Activated CD4-positive, alpha-beta memory T cell treated with anti-CD3 and anti-CD28 coated beads, Interleukin-2, amount 10 ng/mL, durations not matched to agents 7 days and 5 days (primary cell): Measurements from ENCODE around the gene PACS1. TPM values are rescaled to one million over a fixed set of nuclear protein-coding genes. Genes with fewer than 3 reads are reported as not detected.
"Not testable (repeated sequence)": the region's sequence is repeated elsewhere in the genome, so short reads cannot be mapped to it uniquely, and the experiment has no call there.

Experiments used
- CTCF ChIA-PET: fragments of 350-600 bp; sonication (Branson Sonifier 250); formaldehyde crosslinking; loops from one replicate; lab custom pipeline; 2021; ENCODE audit warnings: antibody characterized with exemption, inconsistent platforms; lab: Charles Lee
- POLR2A ChIA-PET: fragments of 350-600 bp; sonication (Branson Sonifier 250); formaldehyde crosslinking; loops from one replicate; lab custom pipeline; 2021; ENCODE audit warnings: antibody characterized with exemption; lab: Charles Lee
- DNase-seq: peaks from one replicate; pipeline ENCODE4 v3.0.0-alpha.2; 2020
- H3K27ac Mint-ChIP-seq: one replicate; pipeline ENCODE4 v1.8.0; 2021; ENCODE audit warnings: mild to moderate bottlenecking, mixed read lengths
- H3K27me3 Mint-ChIP-seq: one replicate; pipeline ENCODE4 v1.8.0; 2021; ENCODE audit warnings: mixed read lengths
- H3K36me3 Mint-ChIP-seq: one replicate; pipeline ENCODE4 v1.8.0; 2021; ENCODE audit warnings: low read depth, mixed read lengths
- H3K4me1 Mint-ChIP-seq: one replicate; pipeline ENCODE4 v1.8.0; 2021; ENCODE audit warnings: mixed read lengths
- H3K4me3 Mint-ChIP-seq: one replicate; pipeline ENCODE4 v1.8.0; 2021; ENCODE audit warnings: mild to moderate bottlenecking, mixed read lengths
- H3K9me3 Mint-ChIP-seq: one replicate; pipeline ENCODE4 v1.8.0; 2021; ENCODE audit warnings: mixed read lengths
- total RNA-seq, 2 experiments: library from RNA; stranded (reverse); gene quantifications; one replicate each; pipeline ENCODE4 v1.2.3, GENCODE V29; 2021

Gene PACS1
- total RNA-seq, 2 experiments from 2014 or later = 86.4 to 95.0 TPM

- peaks cover 21% of the 10 kb centered on the region for H3K36me3 Mint-ChIP-seq
- no peak overlapping the region for H3K4me3 Mint-ChIP-seq
- CTCF ChIA-PET = no interaction called here
- POLR2A ChIA-PET = no interaction called here
- no peaks in the 10 kb centered on the region for H3K4me1 Mint-ChIP-seq
- DNase-seq = no peak
- H3K9me3 Mint-ChIP-seq = no peaks in the 10 kb centered on the region
- H3K27me3 Mint-ChIP-seq = no peaks in the 10 kb centered on the region
- no peak overlapping the region for H3K27ac Mint-ChIP-seq
These were observed 173.9 kb downstream of the PACS1 start for GRCh38 chr11:66243782-66244535.

GRCh38 chr11:66247295-66247694, 177.2 kb downstream of the PACS1 start:
- peaks cover 5% of the 10 kb centered on the region for H3K4me1 Mint-ChIP-seq
- H3K9me3 Mint-ChIP-seq = no peaks in the 10 kb centered on the region
- no peak overlapping the region for H3K4me3 Mint-ChIP-seq
- peaks cover 16% of the 10 kb centered on the region for H3K36me3 Mint-ChIP-seq
- ChIA-PET POLR2A (interaction anchor here (1.0 kb wide), 1 partner anchor 35 kb away, joined by 3 read pairs; no protein-coding TSS in a partner anchor), CTCF (no interaction called here)
- no peak for DNase-seq
- H3K27ac Mint-ChIP-seq = no peak overlapping the region
- no peaks in the 10 kb centered on the region for H3K27me3 Mint-ChIP-seq

DNA sequence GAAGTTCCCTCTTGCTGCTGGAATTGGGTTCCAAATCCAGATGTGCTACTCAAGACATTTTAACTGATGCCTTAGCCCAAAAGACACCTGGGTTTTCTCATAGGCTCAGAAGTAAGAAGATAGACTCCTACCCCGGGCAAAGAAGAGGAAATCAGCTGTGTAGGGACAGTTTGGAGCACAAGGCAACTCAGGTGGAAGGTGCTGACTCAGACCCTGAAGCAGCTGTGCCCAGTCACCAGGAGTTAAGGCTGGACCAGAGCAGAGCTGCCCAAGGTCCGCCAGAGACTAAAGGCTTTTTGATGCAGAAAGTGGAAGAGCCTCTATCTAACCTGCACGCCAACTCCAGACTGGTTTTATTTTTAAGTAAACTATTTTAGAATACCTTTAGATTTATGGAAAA, 177.7 kb downstream of the PACS1 start:
- H3K4me3 Mint-ChIP-seq = no peak overlapping the region
- POLR2A ChIA-PET = interaction anchor here (1.0 kb wide), 1 partner anchor 34 kb away, joined by 3 read pairs; no protein-coding TSS in a partner anchor
- H3K27me3 Mint-ChIP-seq = no peaks in the 10 kb centered on the region
- peaks cover 16% of the 10 kb centered on the region for H3K36me3 Mint-ChIP-seq
- H3K27ac Mint-ChIP-seq = no peak overlapping the region
- H3K9me3 Mint-ChIP-seq = no peaks in the 10 kb centered on the region
- CTCF ChIA-PET = no interaction called here
- no peak for DNase-seq
- peaks cover 5% of the 10 kb centered on the region for H3K4me1 Mint-ChIP-seq

GRCh38 chr11:66248903-66249302, 178.8 kb downstream of the PACS1 start:
- Mint-ChIP-seq H3K4me3 (no peak overlapping the region), H3K36me3 (peaks cover 16% of the 10 kb centered on the region), H3K27ac (no peak overlapping the region), H3K4me1 (peaks cover 5% of the 10 kb centered on the region), H3K9me3 (no peaks in the 10 kb centered on the region), H3K27me3 (no peaks in the 10 kb centered on the region)
- POLR2A ChIA-PET = no interaction called here
- CTCF ChIA-PET = no interaction called here
- no peak for DNase-seq

- peaks cover 16% of the 10 kb centered on the region for H3K4me1 Mint-ChIP-seq
- ChIA-PET CTCF (no interaction called here), POLR2A (interaction anchor here (1.4 to 1.8 kb wide), 2 partner anchors 15 kb away, joined by 3 to 4 read pairs; no protein-coding TSS in a partner anchor)
- DNase-seq = no peak
- H3K4me3 Mint-ChIP-seq = no peak overlapping the region
- H3K9me3 Mint-ChIP-seq = no peaks in the 10 kb centered on the region
- no peaks in the 10 kb centered on the region for H3K27me3 Mint-ChIP-seq
- H3K27ac Mint-ChIP-seq = no peak overlapping the region
- H3K36me3 Mint-ChIP-seq = peaks cover 12% of the 10 kb centered on the region
These were observed 181.7 kb downstream of the PACS1 start for GRCh38 chr11:66251809-66252208.

DNA sequence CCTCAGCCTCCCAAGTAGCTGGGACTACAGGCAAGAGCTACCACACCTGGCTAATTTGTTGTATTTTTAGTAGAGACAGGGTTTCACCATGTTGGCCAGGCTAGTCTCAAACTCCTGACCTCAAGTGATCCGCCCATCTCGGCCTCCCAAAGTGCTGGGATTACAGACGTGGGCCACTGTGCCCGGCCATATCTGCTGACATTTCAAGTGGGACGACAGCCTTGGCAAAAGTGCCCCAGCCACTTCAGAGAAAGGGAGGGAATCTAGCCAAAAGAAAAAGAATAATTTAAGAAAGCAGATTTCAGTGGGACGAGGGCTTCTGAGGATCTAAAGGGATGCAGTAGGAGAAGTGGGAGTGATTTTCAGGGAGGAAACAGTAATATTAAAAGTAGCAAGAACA, 183.0 kb downstream of the PACS1 start:
- DNase-seq, H3K9me3 Mint-ChIP-seq, H3K4me3 Mint-ChIP-seq, H3K27ac Mint-ChIP-seq, POLR2A ChIA-PET, H3K27me3 Mint-ChIP-seq, H3K36me3 Mint-ChIP-seq: not testable (repeated sequence)
- CTCF ChIA-PET = interaction anchor here (1.1 kb wide), 1 partner anchor 60 kb away, joined by 3 read pairs; no protein-coding TSS in a partner anchor
- peaks cover 19% of the 10 kb centered on the region for H3K4me1 Mint-ChIP-seq

DNA sequence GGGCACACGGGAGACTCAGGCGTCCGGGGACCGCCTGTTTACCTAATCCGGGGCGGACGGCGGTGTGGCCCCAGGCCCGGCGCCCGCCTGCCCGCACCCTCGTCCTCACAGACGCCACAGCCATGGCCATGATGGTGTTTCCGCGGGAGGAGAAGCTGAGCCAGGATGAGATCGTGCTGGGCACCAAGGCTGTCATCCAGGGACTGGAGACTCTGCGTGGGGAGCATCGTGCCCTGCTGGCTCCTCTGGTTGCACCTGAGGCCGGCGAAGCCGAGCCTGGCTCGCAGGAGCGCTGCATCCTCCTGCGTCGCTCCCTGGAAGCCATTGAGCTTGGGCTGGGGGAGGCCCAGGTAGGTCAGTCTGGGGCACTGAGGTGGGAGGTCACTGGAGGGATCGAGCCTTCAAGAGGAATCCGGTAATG, 188.4 kb downstream of the PACS1 start:
- POLR2A ChIA-PET = interaction anchor here (1.0 to 1.4 kb wide), 3 partner anchors 21 to 35 kb away, joined by 3 to 6 read pairs (median 5); no protein-coding TSS in a partner anchor
- Mint-ChIP-seq H3K27me3 (no peaks in the 10 kb centered on the region), H3K4me1 (peaks cover 30% of the 10 kb centered on the region), H3K27ac (peak overlapping the region; percentile 99), H3K4me3 (peak overlapping the region; percentile 93), H3K36me3 (peaks cover 24% of the 10 kb centered on the region), H3K9me3 (no peaks in the 10 kb centered on the region)
- CTCF ChIA-PET = interaction anchor here (0.6 to 1.9 kb wide), 9 partner anchors 11 to 233 kb away, joined by 3 to 5 read pairs (median 3); no protein-coding TSS in a partner anchor
- DNase-seq = no peak

- Mint-ChIP-seq H3K9me3 (no peaks in the 10 kb centered on the region), H3K4me3 (peak overlapping the region; percentile 93), H3K27me3 (no peaks in the 10 kb centered on the region), H3K27ac (peak overlapping the region; percentile 24), H3K36me3 (peaks cover 28% of the 10 kb centered on the region), H3K4me1 (peaks cover 30% of the 10 kb centered on the region)
- POLR2A ChIA-PET = interaction anchor here (1.3 to 1.4 kb wide), 2 partner anchors 20 to 22 kb away, joined by 5 to 6 read pairs; no protein-coding TSS in a partner anchor
- DNase-seq = no peak
- CTCF ChIA-PET = interaction anchor here (0.8 to 1.9 kb wide), 5 partner anchors 10 to 133 kb away, joined by 3 to 5 read pairs (median 4); no protein-coding TSS in a partner anchor
These were observed 189.2 kb downstream of the PACS1 start for GRCh38 chr11:66259225-66259624.

DNA sequence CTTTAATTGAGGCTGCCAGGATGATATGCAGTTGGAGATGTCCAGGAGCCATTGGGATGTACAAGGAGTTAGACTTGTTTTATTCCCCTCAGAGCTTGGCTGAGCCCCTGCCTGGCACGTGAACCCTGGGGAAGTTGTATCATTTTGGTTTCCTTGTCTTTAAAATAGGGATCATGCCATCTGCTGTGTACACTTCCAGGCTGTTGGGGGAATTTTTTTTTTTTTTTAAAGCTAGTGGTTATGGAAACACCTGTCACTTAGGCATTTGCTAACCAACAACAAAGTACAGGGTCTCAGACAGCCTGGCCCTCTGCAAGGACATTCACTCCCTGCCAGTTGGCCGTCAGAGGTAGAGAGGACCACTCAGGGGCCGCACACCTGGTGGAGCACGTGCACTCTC, 189.9 kb downstream of the PACS1 start:
- H3K27ac Mint-ChIP-seq = no peak overlapping the region
- H3K9me3 Mint-ChIP-seq = no peaks in the 10 kb centered on the region
- no peaks in the 10 kb centered on the region for H3K27me3 Mint-ChIP-seq
- H3K36me3 Mint-ChIP-seq = peaks cover 33% of the 10 kb centered on the region
- peaks cover 30% of the 10 kb centered on the region for H3K4me1 Mint-ChIP-seq
- CTCF ChIA-PET = interaction anchor here (0.8 to 1.9 kb wide), 3 partner anchors 21 to 103 kb away, joined by 3 to 5 read pairs (median 4); no protein-coding TSS in a partner anchor
- no peak overlapping the region for H3K4me3 Mint-ChIP-seq
- POLR2A ChIA-PET = interaction anchor here (0.9 kb wide), 1 partner anchor 12 kb away, joined by 3 read pairs; no protein-coding TSS in a partner anchor
- DNase-seq = no peak

- H3K36me3 Mint-ChIP-seq = peaks cover 33% of the 10 kb centered on the region
- no peak overlapping the region for H3K27ac Mint-ChIP-seq
- ChIA-PET POLR2A (interaction anchor here (0.8 to 1.0 kb wide), 2 partner anchors 12 to 17 kb away, joined by 3 read pairs; partner anchors contain the start of gene CNIH2), CTCF (interaction anchor here (0.6 to 1.2 kb wide), 3 partner anchors 27 to 255 kb away, joined by 3 read pairs; no protein-coding TSS in a partner anchor)
- no peaks in the 10 kb centered on the region for H3K27me3 Mint-ChIP-seq
- H3K9me3 Mint-ChIP-seq = no peaks in the 10 kb centered on the region
- no peak overlapping the region for H3K4me3 Mint-ChIP-seq
- H3K4me1 Mint-ChIP-seq = peaks cover 20% of the 10 kb centered on the region
- DNase-seq = no peak
These were observed 191.5 kb downstream of the PACS1 start for GRCh38 chr11:66261578-66261977.

DNA sequence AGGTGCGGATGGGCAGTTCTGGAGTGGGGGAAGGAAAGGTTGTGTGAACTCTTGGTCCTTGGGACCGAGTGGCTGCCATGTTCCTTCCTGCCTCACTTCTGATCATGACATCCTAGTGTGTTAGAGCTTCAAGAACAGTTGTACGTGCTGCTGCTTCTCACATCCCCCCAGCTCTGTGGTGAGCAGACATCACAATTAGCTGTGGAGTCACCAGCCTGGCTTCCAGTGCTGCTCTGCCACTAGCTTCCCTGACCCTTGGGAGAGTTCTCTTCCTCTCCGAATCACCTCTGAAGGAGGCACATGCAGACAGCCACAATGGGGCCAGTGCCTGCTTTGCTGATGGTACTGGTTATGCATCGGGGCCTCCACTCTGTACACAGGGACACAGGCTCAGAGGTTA, 192.1 kb downstream of the PACS1 start:
- no peak for DNase-seq
- Mint-ChIP-seq H3K4me1 (peaks cover 20% of the 10 kb centered on the region), H3K4me3 (no peak overlapping the region), H3K9me3 (no peaks in the 10 kb centered on the region), H3K36me3 (peaks cover 35% of the 10 kb centered on the region), H3K27ac (no peak overlapping the region), H3K27me3 (no peaks in the 10 kb centered on the region)
- ChIA-PET CTCF (no interaction called here), POLR2A (interaction anchor here (1.0 to 1.2 kb wide), 3 partner anchors 10 to 42 kb away, joined by 3 to 4 read pairs (median 3); partner anchors contain the start of gene CNIH2)

DNA sequence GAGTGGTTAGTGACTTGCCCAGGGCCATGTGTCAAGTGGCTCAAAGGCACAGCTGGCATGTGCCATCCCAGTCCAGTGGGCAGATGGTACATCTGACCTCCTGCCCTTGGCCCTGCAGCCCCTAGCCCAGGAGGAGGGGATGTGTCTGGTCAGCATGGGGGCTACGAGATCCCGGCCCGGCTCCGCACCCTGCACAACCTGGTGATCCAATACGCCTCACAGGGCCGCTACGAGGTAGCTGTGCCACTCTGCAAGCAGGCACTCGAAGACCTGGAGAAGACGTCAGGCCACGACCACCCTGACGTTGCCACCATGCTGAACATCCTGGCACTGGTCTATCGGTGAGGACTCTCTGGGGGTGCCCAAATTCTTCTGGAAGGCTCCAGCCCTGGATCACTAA, 192.6 kb downstream of the PACS1 start:
- peaks cover 36% of the 10 kb centered on the region for H3K36me3 Mint-ChIP-seq
- DNase-seq = no peak
- POLR2A ChIA-PET = interaction anchor here (1.0 to 1.2 kb wide), 3 partner anchors 9 to 42 kb away, joined by 3 to 4 read pairs (median 3); partner anchors contain the start of gene CNIH2
- H3K9me3 Mint-ChIP-seq = no peaks in the 10 kb centered on the region
- no peak overlapping the region for H3K27ac Mint-ChIP-seq
- peaks cover 22% of the 10 kb centered on the region for H3K4me1 Mint-ChIP-seq
- H3K27me3 Mint-ChIP-seq = no peaks in the 10 kb centered on the region
- H3K4me3 Mint-ChIP-seq = no peak overlapping the region
- CTCF ChIA-PET = no interaction called here

GRCh38 chr11:66263231-66263630, 193.2 kb downstream of the PACS1 start:
- Mint-ChIP-seq H3K36me3 (peaks cover 36% of the 10 kb centered on the region), H3K27ac (no peak overlapping the region), H3K9me3 (no peaks in the 10 kb centered on the region), H3K4me3 (no peak overlapping the region), H3K27me3 (no peaks in the 10 kb centered on the region), H3K4me1 (peaks cover 27% of the 10 kb centered on the region)
- ChIA-PET POLR2A (interaction anchor here (1.0 to 1.2 kb wide), 2 partner anchors 9 to 43 kb away, joined by 3 to 4 read pairs; no protein-coding TSS in a partner anchor), CTCF (no interaction called here)
- DNase-seq = no peak
